SK-N-SH (cell line): ENCODE measurements around the gene ZNF425.

Experiments
- EP300 ChIP-seq, 2 experiments: IDR thresholded peaks; 2 replicates each; pipeline versions ENCODE4 v1.4.0 to v1.6.1; 2012; ENCODE audit warnings: borderline replicate concordance in 1 of 2, low read depth in 1 of 2, low read length in 1 of 2
- RCOR1 ChIP-seq: fragments of 150-350 bp; IDR thresholded peaks from 2 replicates; pipeline ENCODE4 v1.6.1; 2017; ENCODE audit warnings: antibody characterized with exemption, low read length
- TAF1 ChIP-seq: IDR thresholded peaks from 2 replicates; pipeline ENCODE4 v1.6.1; 2012; ENCODE audit warnings: low read depth, mild to moderate bottlenecking, low read length, moderate library complexity, borderline replicate concordance
- TF ChIP-seq, protein P1 (sequence below): fragments of 150-350 bp; IDR thresholded peaks from 2 replicates; pipeline ENCODE4 v1.6.1; 2017; ENCODE audit warnings: antibody characterized with exemption, low read length, low read depth, borderline replicate concordance
- TF ChIP-seq, protein P2 (sequence below): fragments of 200-600 bp; sonication (generic); IDR thresholded peaks from 2 replicates; pipeline ENCODE4 v1.6.1; 2017; ENCODE audit warnings: antibody characterized with exemption, mild to moderate bottlenecking, moderate library complexity
- TF ChIP-seq, protein P3 (sequence below): IDR thresholded peaks from 2 replicates; pipeline ENCODE4 v1.4.0; 2012; ENCODE audit warnings: low read depth, borderline replicate concordance

DNA sequence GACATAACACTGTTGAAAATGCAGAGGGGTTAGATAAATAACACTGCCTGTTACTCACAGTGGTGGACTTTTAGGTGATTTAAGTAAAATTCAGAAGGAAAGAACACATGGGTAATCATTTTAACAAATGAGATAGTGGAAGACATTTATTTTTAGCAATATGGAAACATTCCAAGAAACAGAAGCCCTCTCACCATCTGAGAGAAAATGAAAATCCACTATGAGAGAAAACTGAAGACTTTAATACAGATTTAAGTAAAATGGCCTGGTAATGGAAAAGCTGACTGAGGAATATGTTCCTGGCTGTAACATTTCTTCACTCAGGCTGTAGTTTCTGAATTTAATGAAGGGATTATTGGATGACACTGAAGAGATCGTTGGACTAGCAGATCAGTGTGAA is 23.5 kb downstream of the ZNF425 start:
- TF ChIP-seq TAF1 (no peak), EP300 (IDR thresholded peaks at IDR 0.05; ENCODE audit: borderline replicate concordance in 1 of 2, low read depth in 1 of 2, low read length in 1 of 2) (no peak), RCOR1 (no peak)
- TF ChIP-seq, protein P1, sequence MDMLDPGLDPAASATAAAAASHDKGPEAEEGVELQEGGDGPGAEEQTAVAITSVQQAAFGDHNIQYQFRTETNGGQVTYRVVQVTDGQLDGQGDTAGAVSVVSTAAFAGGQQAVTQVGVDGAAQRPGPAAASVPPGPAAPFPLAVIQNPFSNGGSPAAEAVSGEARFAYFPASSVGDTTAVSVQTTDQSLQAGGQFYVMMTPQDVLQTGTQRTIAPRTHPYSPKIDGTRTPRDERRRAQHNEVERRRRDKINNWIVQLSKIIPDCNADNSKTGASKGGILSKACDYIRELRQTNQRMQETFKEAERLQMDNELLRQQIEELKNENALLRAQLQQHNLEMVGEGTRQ = no peak
- TF ChIP-seq, protein P2, sequence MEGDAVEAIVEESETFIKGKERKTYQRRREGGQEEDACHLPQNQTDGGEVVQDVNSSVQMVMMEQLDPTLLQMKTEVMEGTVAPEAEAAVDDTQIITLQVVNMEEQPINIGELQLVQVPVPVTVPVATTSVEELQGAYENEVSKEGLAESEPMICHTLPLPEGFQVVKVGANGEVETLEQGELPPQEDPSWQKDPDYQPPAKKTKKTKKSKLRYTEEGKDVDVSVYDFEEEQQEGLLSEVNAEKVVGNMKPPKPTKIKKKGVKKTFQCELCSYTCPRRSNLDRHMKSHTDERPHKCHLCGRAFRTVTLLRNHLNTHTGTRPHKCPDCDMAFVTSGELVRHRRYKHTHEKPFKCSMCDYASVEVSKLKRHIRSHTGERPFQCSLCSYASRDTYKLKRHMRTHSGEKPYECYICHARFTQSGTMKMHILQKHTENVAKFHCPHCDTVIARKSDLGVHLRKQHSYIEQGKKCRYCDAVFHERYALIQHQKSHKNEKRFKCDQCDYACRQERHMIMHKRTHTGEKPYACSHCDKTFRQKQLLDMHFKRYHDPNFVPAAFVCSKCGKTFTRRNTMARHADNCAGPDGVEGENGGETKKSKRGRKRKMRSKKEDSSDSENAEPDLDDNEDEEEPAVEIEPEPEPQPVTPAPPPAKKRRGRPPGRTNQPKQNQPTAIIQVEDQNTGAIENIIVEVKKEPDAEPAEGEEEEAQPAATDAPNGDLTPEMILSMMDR = no peak
- TF ChIP-seq, protein P3, sequence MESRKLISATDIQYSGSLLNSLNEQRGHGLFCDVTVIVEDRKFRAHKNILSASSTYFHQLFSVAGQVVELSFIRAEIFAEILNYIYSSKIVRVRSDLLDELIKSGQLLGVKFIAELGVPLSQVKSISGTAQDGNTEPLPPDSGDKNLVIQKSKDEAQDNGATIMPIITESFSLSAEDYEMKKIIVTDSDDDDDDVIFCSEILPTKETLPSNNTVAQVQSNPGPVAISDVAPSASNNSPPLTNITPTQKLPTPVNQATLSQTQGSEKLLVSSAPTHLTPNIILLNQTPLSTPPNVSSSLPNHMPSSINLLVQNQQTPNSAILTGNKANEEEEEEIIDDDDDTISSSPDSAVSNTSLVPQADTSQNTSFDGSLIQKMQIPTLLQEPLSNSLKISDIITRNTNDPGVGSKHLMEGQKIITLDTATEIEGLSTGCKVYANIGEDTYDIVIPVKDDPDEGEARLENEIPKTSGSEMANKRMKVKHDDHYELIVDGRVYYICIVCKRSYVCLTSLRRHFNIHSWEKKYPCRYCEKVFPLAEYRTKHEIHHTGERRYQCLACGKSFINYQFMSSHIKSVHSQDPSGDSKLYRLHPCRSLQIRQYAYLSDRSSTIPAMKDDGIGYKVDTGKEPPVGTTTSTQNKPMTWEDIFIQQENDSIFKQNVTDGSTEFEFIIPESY = no peak
